ENCODE measurements around the gene KCNJ14. TPM values are rescaled to one million over a fixed set of nuclear protein-coding genes. Genes with fewer than 3 reads are reported as not detected.

Gene KCNJ14
- polyA plus RNA-seq, result 0.70 TPM
- long read RNA-seq, donor 1, result 0 reads
- long read RNA-seq, donor 2, result 0 reads
- long read RNA-seq, donor 3, result 0 reads
- long read RNA-seq, donor 4, result 0 reads
- long read RNA-seq, donor 5, result 0 reads
- long read RNA-seq, donor 6, result 0 reads
- long read RNA-seq, donor 7, result 0 reads
- long read RNA-seq, donor 8, result 0 reads
- long read RNA-seq, donor 9, result 0 reads
- long read RNA-seq, donor 10, result 0 reads
- long read RNA-seq, donor 11, result 0 reads

DNA sequence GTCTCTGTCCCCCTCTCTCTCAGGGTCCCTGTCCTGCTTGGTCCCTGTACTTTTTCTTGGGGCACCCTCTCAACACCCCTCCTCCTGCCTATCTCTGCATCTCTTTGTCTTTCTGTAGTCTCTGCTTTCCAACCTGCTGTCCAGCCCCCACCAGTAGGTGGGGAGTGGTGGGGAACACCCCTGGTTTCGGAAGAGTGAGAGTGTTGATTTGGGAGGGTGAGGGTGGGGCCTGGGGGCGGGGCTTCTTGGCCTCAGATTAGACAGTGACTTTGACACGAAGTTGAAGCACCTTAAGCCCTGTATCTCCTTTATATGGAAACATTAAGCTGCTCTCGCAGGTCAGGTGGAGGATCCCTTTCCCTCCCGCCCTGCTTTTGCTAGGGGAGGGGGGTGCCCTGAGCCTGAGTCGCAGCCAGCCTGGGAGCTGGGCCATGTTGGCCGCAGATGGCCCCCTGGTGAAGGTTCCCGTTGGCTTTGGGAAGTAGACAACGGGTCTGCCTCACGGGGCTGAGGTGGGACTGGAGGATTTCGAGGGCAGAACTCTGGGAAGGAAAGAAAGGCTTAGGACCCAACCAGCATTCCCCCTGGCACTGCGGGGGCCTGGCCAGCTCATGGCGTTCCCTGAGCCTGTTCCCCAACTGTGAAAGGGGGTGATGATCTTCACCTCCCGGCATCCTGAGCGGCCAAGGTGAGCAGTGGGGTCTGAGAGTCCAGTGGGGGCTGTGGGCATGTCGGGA is at the start of gene KCNJ14:
KCNJ14 (plus strand) TSS at position 404 of the 737 bp plus-strand sequence. CDS start 6,151 bp downstream, outside the sequence.
- H3K36me3 ChIP-seq (ENCODE audit: control insufficient read depth, insufficient read depth, low read length), result peaks cover 59% of the 10 kb centered on the region
- H3K4me1 ChIP-seq (ENCODE audit: control insufficient read depth, insufficient read depth, low read length), result no peaks in the 10 kb centered on the region
- no peak within 1 kb of the TSS for H3K4me3 ChIP-seq (ENCODE audit: low read length)
- peaks cover 3% of the 10 kb centered on the region for H3K9me3 ChIP-seq (ENCODE audit: control insufficient read depth, low read depth, low read length)
- DNase-seq, result no peak
- no peak within 1 kb of the TSS for H3K27ac ChIP-seq (ENCODE audit: low read length)
- H3K27me3 ChIP-seq (ENCODE audit: control insufficient read depth, insufficient read depth, low read length), result no peaks in the 10 kb centered on the region
- WGBS (ENCODE audit: insufficient coverage, low lambda C conversion rate), result no CpG with 5 or more reads among the region's 16 CpGs

DNA sequence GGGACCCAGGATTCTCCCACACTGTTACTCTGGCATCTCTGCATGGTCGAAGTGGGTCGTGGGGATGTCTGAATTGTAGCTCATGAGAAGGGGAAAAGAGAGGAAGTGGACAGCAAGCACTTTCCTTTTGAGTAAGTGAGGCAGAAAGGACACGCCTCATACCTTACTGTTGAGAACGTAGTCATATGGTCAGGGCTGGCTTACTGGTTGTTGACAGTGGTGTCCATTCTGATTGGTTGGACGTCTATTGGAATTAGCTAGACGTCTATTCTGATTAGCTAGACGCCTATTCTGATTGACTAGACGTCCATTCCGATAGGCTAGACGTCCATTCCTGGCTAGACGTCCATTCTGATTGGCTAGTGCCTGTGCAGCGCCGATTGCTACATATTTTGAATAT is 49.5 kb upstream of the KCNJ14 start:
- no CpG with 5 or more reads among the region's 13 CpGs for WGBS (ENCODE audit: insufficient coverage, low lambda C conversion rate)
- Histone ChIP-seq H3K27ac (ENCODE audit: low read length) (no peak overlapping the region), H3K4me3 (ENCODE audit: low read length) (no peak overlapping the region), H3K27me3 (ENCODE audit: control insufficient read depth, insufficient read depth, low read length) (peaks cover 5% of the 10 kb centered on the region), H3K36me3 (ENCODE audit: control insufficient read depth, insufficient read depth, low read length) (no peaks in the 10 kb centered on the region), H3K4me1 (ENCODE audit: control insufficient read depth, insufficient read depth, low read length) (no peaks in the 10 kb centered on the region), H3K9me3 (ENCODE audit: control insufficient read depth, low read depth, low read length) (no peaks in the 10 kb centered on the region)
- no peak for DNase-seq

- no CpG with 5 or more reads among the region's 24 CpGs for WGBS (ENCODE audit: insufficient coverage, low lambda C conversion rate)
- Histone ChIP-seq H3K36me3 (ENCODE audit: control insufficient read depth, insufficient read depth, low read length) (no peaks in the 10 kb centered on the region), H3K4me3 (ENCODE audit: low read length) (peak overlapping the region; percentile 27), H3K4me1 (ENCODE audit: control insufficient read depth, insufficient read depth, low read length) (peaks cover 19% of the 10 kb centered on the region), H3K9me3 (ENCODE audit: control insufficient read depth, low read depth, low read length) (no peaks in the 10 kb centered on the region), H3K27me3 (ENCODE audit: control insufficient read depth, insufficient read depth, low read length) (peaks cover 29% of the 10 kb centered on the region), H3K27ac (ENCODE audit: low read length) (no peak overlapping the region)
- DNase-seq, result no peak
Observed at GRCh38 chr19:48413879-48414587, 41.3 kb upstream of the KCNJ14 start.

- Histone ChIP-seq H3K36me3 (ENCODE audit: control insufficient read depth, insufficient read depth, low read length) (no peaks in the 10 kb centered on the region), H3K27ac (ENCODE audit: low read length) (no peak overlapping the region), H3K9me3 (ENCODE audit: control insufficient read depth, low read depth, low read length) (peaks cover 2% of the 10 kb centered on the region), H3K4me3 (ENCODE audit: low read length) (peak overlapping the region; percentile 27), H3K4me1 (ENCODE audit: control insufficient read depth, insufficient read depth, low read length) (peaks cover 19% of the 10 kb centered on the region), H3K27me3 (ENCODE audit: control insufficient read depth, insufficient read depth, low read length) (peaks cover 29% of the 10 kb centered on the region)
- no CpG with 5 or more reads among the region's 14 CpGs for WGBS (ENCODE audit: insufficient coverage, low lambda C conversion rate)
- peak; percentile 80 to 82 for DNase-seq
Observed at GRCh38 chr19:48415395-48415794, 40.0 kb upstream of the KCNJ14 start.

DNA sequence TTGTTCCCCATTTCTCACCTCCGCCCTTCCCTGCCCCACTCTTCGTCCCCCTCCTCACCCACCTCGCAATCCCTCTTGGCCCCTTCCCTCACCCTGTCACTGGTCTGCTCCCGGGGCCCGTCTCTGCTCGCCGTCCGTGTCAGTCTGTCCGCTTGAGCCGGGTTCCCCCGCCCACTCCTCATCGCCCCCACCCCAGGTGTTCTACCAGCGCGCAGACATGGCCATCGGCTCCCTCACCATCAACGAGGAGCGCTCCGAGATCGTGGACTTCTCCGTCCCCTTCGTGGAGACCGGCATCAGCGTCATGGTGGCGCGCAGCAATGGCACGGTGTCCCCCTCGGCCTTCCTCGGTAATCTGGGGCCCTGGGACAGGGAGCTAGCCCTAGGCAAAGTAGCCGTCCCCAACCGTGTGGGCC is 39.6 kb upstream of the KCNJ14 start:
- H3K9me3 ChIP-seq (ENCODE audit: control insufficient read depth, low read depth, low read length), result peaks cover 2% of the 10 kb centered on the region
- no CpG with 5 or more reads among the region's 30 CpGs for WGBS (ENCODE audit: insufficient coverage, low lambda C conversion rate)
- no peak overlapping the region for H3K27ac ChIP-seq (ENCODE audit: low read length)
- peak overlapping the region; percentile 20 for H3K4me3 ChIP-seq (ENCODE audit: low read length)
- peaks cover 29% of the 10 kb centered on the region for H3K27me3 ChIP-seq (ENCODE audit: control insufficient read depth, insufficient read depth, low read length)
- peaks cover 19% of the 10 kb centered on the region for H3K4me1 ChIP-seq (ENCODE audit: control insufficient read depth, insufficient read depth, low read length)
- no peaks in the 10 kb centered on the region for H3K36me3 ChIP-seq (ENCODE audit: control insufficient read depth, insufficient read depth, low read length)
- no peak for DNase-seq

DNA sequence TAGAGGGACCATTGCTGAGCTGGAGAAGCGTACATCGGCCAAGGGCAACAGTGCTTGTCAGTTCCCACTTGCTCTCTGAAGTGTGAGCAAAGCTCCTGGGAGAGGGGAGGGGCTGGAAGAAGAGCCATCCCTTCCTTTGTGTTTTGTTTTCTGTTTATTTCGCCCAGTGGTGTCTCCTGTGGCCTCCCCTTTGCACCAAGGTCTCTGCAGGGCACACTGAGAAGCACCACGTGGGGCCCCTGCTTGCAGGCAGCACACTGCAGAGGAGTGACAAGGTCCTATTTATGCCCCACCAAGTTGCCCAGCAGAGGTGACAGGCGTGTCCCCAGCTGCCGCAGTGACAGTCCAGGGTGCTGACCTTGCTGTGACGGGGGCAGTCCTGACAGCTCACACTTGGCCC is 38.0 kb upstream of the KCNJ14 start:
- WGBS (ENCODE audit: insufficient coverage, low lambda C conversion rate), result no CpG with 5 or more reads among the region's 7 CpGs
- H3K27ac ChIP-seq (ENCODE audit: low read length), result no peak overlapping the region
- H3K4me3 ChIP-seq (ENCODE audit: low read length), result no peak overlapping the region
- peaks cover 29% of the 10 kb centered on the region for H3K27me3 ChIP-seq (ENCODE audit: control insufficient read depth, insufficient read depth, low read length)
- DNase-seq, result peak in 1 of 2 donors; percentile 30
- H3K4me1 ChIP-seq (ENCODE audit: control insufficient read depth, insufficient read depth, low read length), result peaks cover 19% of the 10 kb centered on the region
- peaks cover 2% of the 10 kb centered on the region for H3K9me3 ChIP-seq (ENCODE audit: control insufficient read depth, low read depth, low read length)
- H3K36me3 ChIP-seq (ENCODE audit: control insufficient read depth, insufficient read depth, low read length), result no peaks in the 10 kb centered on the region

GRCh38 chr19:48418317-48419064 is 36.9 kb upstream of the KCNJ14 start:
- DNase-seq, result peak in 1 of 2 donors; percentile 36
- Histone ChIP-seq H3K27ac (ENCODE audit: low read length) (no peak overlapping the region), H3K4me3 (ENCODE audit: low read length) (no peak overlapping the region), H3K9me3 (ENCODE audit: control insufficient read depth, low read depth, low read length) (peaks cover 2% of the 10 kb centered on the region), H3K36me3 (ENCODE audit: control insufficient read depth, insufficient read depth, low read length) (no peaks in the 10 kb centered on the region), H3K27me3 (ENCODE audit: control insufficient read depth, insufficient read depth, low read length) (peaks cover 29% of the 10 kb centered on the region), H3K4me1 (ENCODE audit: control insufficient read depth, insufficient read depth, low read length) (peaks cover 19% of the 10 kb centered on the region)
- no CpG with 5 or more reads among the region's 6 CpGs for WGBS (ENCODE audit: insufficient coverage, low lambda C conversion rate)

GRCh38 chr19:48419158-48419920 is 36.0 kb upstream of the KCNJ14 start:
- H3K9me3 ChIP-seq (ENCODE audit: control insufficient read depth, low read depth, low read length), result peaks cover 2% of the 10 kb centered on the region
- no peak overlapping the region for H3K4me3 ChIP-seq (ENCODE audit: low read length)
- H3K27me3 ChIP-seq (ENCODE audit: control insufficient read depth, insufficient read depth, low read length), result peaks cover 21% of the 10 kb centered on the region
- DNase-seq, result peak in 1 of 2 donors; percentile 43
- H3K4me1 ChIP-seq (ENCODE audit: control insufficient read depth, insufficient read depth, low read length), result peaks cover 16% of the 10 kb centered on the region
- no peak overlapping the region for H3K27ac ChIP-seq (ENCODE audit: low read length)
- H3K36me3 ChIP-seq (ENCODE audit: control insufficient read depth, insufficient read depth, low read length), result no peaks in the 10 kb centered on the region
- no CpG with 5 or more reads among the region's 31 CpGs for WGBS (ENCODE audit: insufficient coverage, low lambda C conversion rate)

DNA sequence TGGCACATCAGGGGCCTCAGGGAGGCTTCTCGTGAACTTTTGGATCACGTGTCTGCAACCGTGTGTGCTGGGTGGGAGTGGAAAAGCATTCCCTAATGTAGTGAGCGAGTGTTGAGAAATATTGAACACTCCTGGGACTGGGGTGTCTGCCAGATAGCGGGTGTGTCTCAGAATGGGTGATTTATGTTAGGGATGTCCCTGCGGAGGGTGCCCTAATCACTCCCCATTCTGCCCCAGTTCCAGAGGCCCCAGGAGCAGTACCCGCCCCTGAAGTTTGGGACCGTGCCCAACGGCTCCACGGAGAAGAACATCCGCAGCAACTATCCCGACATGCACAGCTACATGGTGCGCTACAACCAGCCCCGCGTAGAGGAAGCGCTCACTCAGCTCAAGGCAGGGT is 33.8 kb upstream of the KCNJ14 start:
- Histone ChIP-seq H3K4me3 (ENCODE audit: low read length) (no peak overlapping the region), H3K36me3 (ENCODE audit: control insufficient read depth, insufficient read depth, low read length) (no peaks in the 10 kb centered on the region), H3K27me3 (ENCODE audit: control insufficient read depth, insufficient read depth, low read length) (peaks cover 2% of the 10 kb centered on the region), H3K9me3 (ENCODE audit: control insufficient read depth, low read depth, low read length) (peaks cover 2% of the 10 kb centered on the region), H3K27ac (ENCODE audit: low read length) (no peak overlapping the region), H3K4me1 (ENCODE audit: control insufficient read depth, insufficient read depth, low read length) (peaks cover 6% of the 10 kb centered on the region)
- DNase-seq, result no peak
- no CpG with 5 or more reads among the region's 16 CpGs for WGBS (ENCODE audit: insufficient coverage, low lambda C conversion rate)

All from large intestine (tissue), 12 donors.